Loucy (cell line): ENCODE measurements around the gene ACP7.

ENCODE experiments used
- H2AFZ ChIP-seq: fragments of 200-600 bp; sonication (generic); 2 replicates; pipeline ENCODE4 v1.6.0; 2016; ENCODE audit warnings: antibody characterized with exemption, mild to moderate bottlenecking, low read length, moderate library complexity
- H3F3A ChIP-seq: fragments of 200-600 bp; 2 replicates; pipeline ENCODE4 v1.6.0; 2016; ENCODE audit warnings: antibody characterized with exemption, low read depth, mild to moderate bottlenecking
- H3K27me3 ChIP-seq: fragments of 200-600 bp; sonication (generic); 2 replicates; pipeline ENCODE4 v1.6.1; 2014; ENCODE audit warnings: low read length, mild to moderate bottlenecking; ENCODE audit not compliant: insufficient read depth, poor library complexity, severe bottlenecking
- H3K36me3 ChIP-seq: fragments of 200-600 bp; sonication (generic); 2 replicates; pipeline ENCODE4 v1.6.1; 2016; ENCODE audit warnings: low read length; ENCODE audit not compliant: insufficient read depth
- H3K4me1 ChIP-seq: fragments of 200-600 bp; sonication (generic); 2 replicates; pipeline ENCODE4 v1.5.1; 2014; ENCODE audit warnings: low read length, mild to moderate bottlenecking; ENCODE audit not compliant: insufficient read depth, poor library complexity, severe bottlenecking
- H3K4me2 ChIP-seq: fragments of 200-600 bp; sonication (generic); 2 replicates; pipeline ENCODE4 v1.6.0; 2014; ENCODE audit warnings: antibody characterized with exemption, low read length, low read depth, mild to moderate bottlenecking; ENCODE audit not compliant: poor library complexity, severe bottlenecking
- H3K4me3 ChIP-seq: fragments of 200-600 bp; sonication (generic); 2 replicates; pipeline ENCODE4 v1.5.1; 2014; ENCODE audit warnings: low read length, mild to moderate bottlenecking, mixed read lengths; ENCODE audit not compliant: poor library complexity, severe bottlenecking
- H3K79me2 ChIP-seq: fragments of 200-600 bp; sonication (generic); 2 replicates; pipeline ENCODE4 v1.6.1; 2014; ENCODE audit warnings: low read length; ENCODE audit not compliant: insufficient read depth
- H3K9ac ChIP-seq: fragments of 200-600 bp; sonication (generic); 2 replicates; pipeline ENCODE4 v1.6.0; 2014; ENCODE audit warnings: mild to moderate bottlenecking, low read depth, low read length, moderate library complexity; ENCODE audit not compliant: poor library complexity, severe bottlenecking
- H3K9me2 ChIP-seq: fragments of 200-600 bp; sonication (generic); replicated peaks from 2 replicates; pipeline ENCODE4 v1.6.1; 2016; ENCODE audit warnings: low read depth, low read length, mixed read lengths
- H3K9me3 ChIP-seq: fragments of 200-600 bp; sonication (generic); 2 replicates; pipeline ENCODE4 v1.6.1; 2014; ENCODE audit warnings: mild to moderate bottlenecking, antibody characterized with exemption, low read length, low read depth; ENCODE audit not compliant: insufficient read depth
- H4K20me1 ChIP-seq: fragments of 200-600 bp; sonication (generic); 2 replicates; pipeline ENCODE4 v1.6.0; 2014; ENCODE audit warnings: antibody characterized with exemption, low read length, mild to moderate bottlenecking; ENCODE audit not compliant: insufficient read depth, poor library complexity, severe bottlenecking
- CTCF ChIP-seq: fragments of 200-600 bp; sonication (generic); conservative IDR thresholded peaks from 2 replicates; pipeline ENCODE4 v1.5.1; 2014; ENCODE audit warnings: mild to moderate bottlenecking, antibody characterized with exemption, low read length
- EZH2phosphoT487 ChIP-seq: fragments of 200-600 bp; IDR thresholded peaks from 2 replicates; pipeline ENCODE4 v1.6.1; 2018; ENCODE audit warnings: antibody characterized with exemption, mild to moderate bottlenecking, moderate library complexity, borderline replicate concordance

ACP7 gene

GRCh38 chr19:39103151-39103550 lies 19.0 kb downstream of the ACP7 start:
- no peak overlapping the region for H3K4me3 ChIP-seq
- H3K4me2 ChIP-seq = no peak overlapping the region
- TF ChIP-seq EZH2phosphoT487 = no peak
- no peaks in the 10 kb centered on the region for H4K20me1 ChIP-seq
- no peaks in the 10 kb centered on the region for H3K36me3 ChIP-seq
- no peak overlapping the region for H2AFZ ChIP-seq
- H3K9me2 ChIP-seq = no peaks in the 10 kb centered on the region
- H3K27me3 ChIP-seq = no peaks in the 10 kb centered on the region
- no peak overlapping the region for H3K9ac ChIP-seq
- H3K4me1 ChIP-seq = no peaks in the 10 kb centered on the region
- no peaks in the 10 kb centered on the region for H3F3A ChIP-seq
- H3K79me2 ChIP-seq = no peaks in the 10 kb centered on the region
- H3K9me3 ChIP-seq = no peaks in the 10 kb centered on the region

- TF ChIP-seq CTCF (no peak), EZH2phosphoT487 (no peak)
- Histone ChIP-seq H3K4me2 (no peak overlapping the region), H3K79me2 (no peaks in the 10 kb centered on the region), H3K9me3 (no peaks in the 10 kb centered on the region), H3K36me3 (no peaks in the 10 kb centered on the region), H4K20me1 (no peaks in the 10 kb centered on the region), H3F3A (no peaks in the 10 kb centered on the region), H3K4me3 (no peak overlapping the region), H3K9me2 (no peaks in the 10 kb centered on the region), H3K27me3 (no peaks in the 10 kb centered on the region), H3K4me1 (no peaks in the 10 kb centered on the region), H3K9ac (no peak overlapping the region), H2AFZ (no peak overlapping the region)
Observed at GRCh38 chr19:39104186-39104596, 20.0 kb downstream of the ACP7 start.

GRCh38 chr19:39106194-39106593 lies 22.0 kb downstream of the ACP7 start:
- H3K4me2 ChIP-seq = no peak overlapping the region
- no peaks in the 10 kb centered on the region for H3F3A ChIP-seq
- no peaks in the 10 kb centered on the region for H3K36me3 ChIP-seq
- no peak overlapping the region for H3K9ac ChIP-seq
- no peaks in the 10 kb centered on the region for H3K27me3 ChIP-seq
- H4K20me1 ChIP-seq = no peaks in the 10 kb centered on the region
- no peak overlapping the region for H3K4me3 ChIP-seq
- H3K79me2 ChIP-seq = no peaks in the 10 kb centered on the region
- TF ChIP-seq EZH2phosphoT487 (no peak), CTCF (no peak)
- no peaks in the 10 kb centered on the region for H3K9me2 ChIP-seq
- H2AFZ ChIP-seq = no peak overlapping the region
- H3K4me1 ChIP-seq = no peaks in the 10 kb centered on the region
- no peaks in the 10 kb centered on the region for H3K9me3 ChIP-seq

- Histone ChIP-seq H3K36me3 (no peaks in the 10 kb centered on the region), H2AFZ (no peak overlapping the region), H3K27me3 (no peaks in the 10 kb centered on the region), H3K4me2 (no peak overlapping the region), H3K4me1 (no peaks in the 10 kb centered on the region), H3K9ac (no peak overlapping the region), H3F3A (no peaks in the 10 kb centered on the region), H3K9me3 (no peaks in the 10 kb centered on the region), H3K4me3 (no peak overlapping the region), H3K79me2 (no peaks in the 10 kb centered on the region), H4K20me1 (no peaks in the 10 kb centered on the region), H3K9me2 (no peaks in the 10 kb centered on the region)
- no peak for TF ChIP-seq CTCF
- no peak for TF ChIP-seq EZH2phosphoT487
Observed at GRCh38 chr19:39109641-39110040, 25.5 kb downstream of the ACP7 start.
